HG03064 (cell line): ENCODE measurements around the gene SYDE1.
"Not testable (repeated sequence)": the region's sequence is repeated elsewhere in the genome, so short reads cannot be mapped to it uniquely, and the experiment has no call there.

Experiments used
- ATAC-seq: cut with Tn5 transposase; IDR thresholded peaks from one replicate; pipeline ENCODE4 v1.9.1; 2021; ENCODE audit warnings: low read depth; ENCODE audit not compliant: unreplicated experiment

SYDE1 gene, protein sequence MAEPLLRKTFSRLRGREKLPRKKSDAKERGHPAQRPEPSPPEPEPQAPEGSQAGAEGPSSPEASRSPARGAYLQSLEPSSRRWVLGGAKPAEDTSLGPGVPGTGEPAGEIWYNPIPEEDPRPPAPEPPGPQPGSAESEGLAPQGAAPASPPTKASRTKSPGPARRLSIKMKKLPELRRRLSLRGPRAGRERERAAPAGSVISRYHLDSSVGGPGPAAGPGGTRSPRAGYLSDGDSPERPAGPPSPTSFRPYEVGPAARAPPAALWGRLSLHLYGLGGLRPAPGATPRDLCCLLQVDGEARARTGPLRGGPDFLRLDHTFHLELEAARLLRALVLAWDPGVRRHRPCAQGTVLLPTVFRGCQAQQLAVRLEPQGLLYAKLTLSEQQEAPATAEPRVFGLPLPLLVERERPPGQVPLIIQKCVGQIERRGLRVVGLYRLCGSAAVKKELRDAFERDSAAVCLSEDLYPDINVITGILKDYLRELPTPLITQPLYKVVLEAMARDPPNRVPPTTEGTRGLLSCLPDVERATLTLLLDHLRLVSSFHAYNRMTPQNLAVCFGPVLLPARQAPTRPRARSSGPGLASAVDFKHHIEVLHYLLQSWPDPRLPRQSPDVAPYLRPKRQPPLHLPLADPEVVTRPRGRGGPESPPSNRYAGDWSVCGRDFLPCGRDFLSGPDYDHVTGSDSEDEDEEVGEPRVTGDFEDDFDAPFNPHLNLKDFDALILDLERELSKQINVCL

DNA sequence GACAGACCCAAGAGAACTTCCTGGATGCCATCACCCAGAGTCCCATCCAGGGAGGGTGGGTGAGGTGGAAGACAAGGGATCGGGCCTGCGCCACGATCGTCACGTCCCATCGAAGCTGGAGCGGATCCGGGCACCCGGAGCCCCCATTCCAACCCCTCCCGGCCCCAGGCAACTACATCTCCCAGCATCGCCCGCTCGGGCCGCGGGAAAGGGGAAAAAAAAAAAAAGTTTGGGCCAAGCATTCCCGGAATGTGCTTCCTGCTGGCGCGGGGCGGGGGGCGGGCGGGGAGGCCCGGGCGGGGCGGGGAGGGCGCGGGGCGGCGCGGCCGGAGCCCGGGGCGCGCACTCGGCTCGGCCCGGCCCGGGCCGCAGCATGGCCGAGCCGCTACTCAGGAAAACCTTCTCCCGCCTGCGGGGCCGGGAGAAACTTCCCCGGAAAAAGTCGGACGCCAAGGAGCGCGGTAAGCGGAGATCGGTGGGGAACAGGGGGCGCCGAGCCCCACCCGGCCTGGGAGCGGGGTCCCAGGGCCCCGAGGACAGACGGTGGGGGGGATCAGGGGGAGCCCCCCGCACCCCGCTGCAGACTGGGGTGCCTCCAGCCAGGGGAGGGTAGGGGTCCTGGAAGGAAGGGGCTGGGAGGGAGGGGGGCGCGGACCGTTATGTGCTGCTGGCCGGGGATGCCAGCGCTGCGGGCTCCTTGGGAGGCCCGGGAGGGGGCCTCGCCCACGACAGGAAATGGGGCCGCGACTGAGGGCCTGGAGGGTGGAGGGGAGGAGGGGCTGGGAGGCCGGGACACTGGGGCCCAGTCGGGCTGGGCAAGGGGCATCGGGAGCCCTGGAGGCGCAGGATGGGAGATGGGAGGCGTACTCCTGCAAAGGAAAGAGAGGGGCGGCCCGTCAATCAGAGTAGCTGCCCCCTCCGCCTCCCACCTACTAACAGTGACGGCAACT lies at the start of gene SYDE1:
TSS of gene SYDE1 (plus strand) at position 341 of the 950 bp plus-strand sequence. CDS start at position 374, 33 bp downstream.
- ATAC-seq, result no peak

DNA sequence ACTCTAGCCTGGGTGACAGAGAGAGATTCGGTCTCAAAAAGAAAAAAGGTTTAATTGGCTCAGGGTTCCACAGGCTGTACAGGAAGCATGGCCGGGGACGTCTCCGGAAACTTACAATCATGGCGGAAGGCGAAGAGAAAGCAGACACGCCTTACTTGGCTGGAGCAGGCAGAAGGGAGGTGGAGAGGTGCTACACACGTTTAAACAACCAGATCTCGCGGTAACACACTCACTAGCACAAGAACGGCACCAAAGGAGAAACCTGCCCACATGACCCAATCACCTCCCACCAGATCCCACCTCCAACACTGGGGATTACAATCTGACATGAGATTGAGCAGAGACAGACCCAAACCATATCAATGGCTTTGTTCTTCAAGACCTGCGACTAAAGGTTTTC lies 45.2 kb upstream of the SYDE1 start:
- ATAC-seq, result no peak

DNA sequence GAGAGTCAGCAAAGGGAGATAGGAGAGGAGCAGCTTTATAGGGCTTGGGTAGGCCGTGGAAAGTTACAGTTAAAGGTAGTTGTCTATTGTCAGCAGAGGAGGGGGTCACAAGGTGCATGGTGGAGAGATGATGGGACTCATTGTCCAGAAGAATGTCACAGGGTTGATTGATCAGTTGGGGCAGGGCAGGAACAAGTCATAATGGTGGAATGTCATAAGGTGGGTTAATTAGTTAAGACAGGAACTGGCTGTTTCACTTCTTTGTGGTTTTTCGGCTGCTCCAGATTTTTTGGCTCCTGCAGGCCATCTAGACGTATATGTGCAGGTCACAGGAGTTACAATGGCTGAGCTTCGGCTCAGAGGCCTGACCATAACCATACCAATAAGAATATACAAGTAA lies 36.8 kb upstream of the SYDE1 start:
- not testable (repeated sequence) for ATAC-seq

DNA sequence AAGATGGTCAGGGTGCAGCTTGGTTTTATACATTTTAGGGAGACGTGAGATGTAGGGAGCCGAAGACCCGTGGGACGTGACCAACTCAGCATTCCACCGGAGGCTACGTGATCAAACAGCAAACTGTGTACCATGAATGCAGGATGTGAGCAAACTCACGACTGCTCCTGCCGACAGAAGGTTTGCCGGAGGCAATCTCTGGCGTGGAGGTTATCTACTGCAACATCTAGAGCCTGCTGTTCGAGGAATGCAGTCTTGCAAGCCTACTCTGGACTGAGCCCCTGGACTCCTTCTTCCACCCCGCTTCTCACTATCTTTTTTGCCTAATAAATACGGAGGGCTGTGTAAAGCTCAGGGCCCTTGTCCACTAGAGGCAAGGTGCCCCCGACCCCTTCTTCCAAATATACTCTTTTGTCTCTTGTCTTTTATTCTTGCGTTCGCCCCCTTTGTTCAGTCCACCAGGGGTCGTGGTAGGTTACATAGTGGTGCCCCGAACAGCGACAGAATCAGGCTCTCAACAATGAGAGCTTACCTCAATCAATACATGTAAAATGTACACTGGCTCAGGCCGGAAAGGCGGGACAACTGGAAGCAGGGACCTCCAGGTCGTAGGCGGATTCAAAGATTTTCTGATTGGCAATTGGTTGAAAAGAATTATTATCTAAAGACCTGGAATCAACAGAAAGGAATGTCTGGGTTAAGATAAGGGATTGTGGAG lies 34.1 kb upstream of the SYDE1 start:
- no peak for ATAC-seq

DNA sequence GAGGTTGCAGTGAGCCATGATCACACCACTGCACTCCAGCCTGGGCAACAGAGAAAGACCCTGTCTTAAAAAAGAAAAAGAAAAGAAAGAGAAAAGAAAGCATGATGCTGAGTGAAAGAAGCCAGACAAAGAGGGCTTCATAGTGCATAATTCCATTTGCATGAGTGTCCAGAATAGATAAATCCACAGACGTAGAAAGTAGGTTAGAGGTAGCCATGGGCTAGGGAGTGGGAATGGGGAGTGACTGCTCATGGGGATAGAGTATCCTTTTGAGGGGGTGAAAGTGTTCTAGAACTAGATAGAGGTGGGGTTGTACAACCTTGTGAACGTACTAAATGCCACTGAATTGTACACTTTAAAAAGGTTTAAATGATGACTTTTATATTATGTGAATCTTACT lies 32.8 kb upstream of the SYDE1 start:
- no peak for ATAC-seq

DNA sequence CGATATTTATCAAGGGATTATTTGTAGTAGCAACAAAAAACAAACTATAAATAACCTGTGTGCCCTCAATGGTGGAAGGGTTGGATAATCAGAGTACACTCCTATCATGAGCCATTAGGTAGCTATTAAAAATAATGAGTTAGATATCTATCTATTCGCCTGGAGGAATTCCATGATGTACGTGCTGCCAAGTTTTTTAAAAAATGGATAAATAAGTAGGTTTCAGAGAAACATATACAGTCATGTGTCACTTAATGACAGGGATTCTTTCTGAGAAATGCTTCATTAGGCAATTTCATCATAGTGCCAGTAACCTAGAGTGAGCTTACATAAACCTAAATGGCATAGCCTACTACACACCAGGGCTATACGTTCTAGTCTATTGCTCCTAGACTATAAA lies 31.4 kb upstream of the SYDE1 start:
- ATAC-seq, result no peak

DNA sequence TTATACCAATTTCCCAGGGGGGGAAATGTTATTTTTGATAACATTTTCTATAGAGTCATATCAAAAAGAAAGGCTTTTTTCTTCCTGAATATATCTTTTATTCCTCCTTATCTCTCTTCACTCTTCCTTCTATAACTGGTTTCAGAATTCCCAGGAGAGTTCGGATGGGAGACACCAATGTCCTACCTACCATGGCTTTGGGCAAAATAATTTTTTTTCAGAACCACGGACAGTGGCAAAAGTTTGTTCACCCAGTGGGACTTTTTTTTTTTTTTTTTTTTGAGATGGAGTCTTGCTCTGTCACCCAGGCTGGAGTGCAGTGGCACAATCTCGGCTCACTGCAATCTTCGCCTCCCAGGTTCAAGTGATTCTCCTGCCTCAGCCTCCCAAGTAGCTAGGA lies 27.2 kb upstream of the SYDE1 start:
- ATAC-seq, result not testable (repeated sequence)

DNA sequence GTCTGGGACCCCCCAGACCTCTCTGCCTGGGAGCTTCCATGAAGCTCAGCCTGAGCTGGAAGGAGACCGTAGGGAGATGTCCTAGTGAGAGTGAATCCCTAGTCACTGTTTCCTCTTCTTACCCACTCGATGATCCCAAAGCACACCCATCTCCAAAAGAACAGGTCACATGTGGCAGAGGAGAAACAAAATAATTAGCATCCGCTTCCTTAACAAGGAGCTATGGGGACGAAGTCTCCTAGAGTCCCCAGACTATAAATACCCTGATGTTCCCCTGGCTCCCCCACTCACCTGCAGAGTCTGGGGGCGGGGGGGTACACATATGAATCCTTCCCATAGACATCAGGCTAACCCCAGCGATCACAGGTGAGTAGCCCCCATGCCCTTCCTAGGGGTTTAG lies 25.3 kb upstream of the SYDE1 start, which contains the start of gene OR1I1:
TSS of gene OR1I1 (plus strand) at position 301 of the 400 bp plus-strand sequence. CDS start 4,855 bp downstream, outside the sequence.
- no peak for ATAC-seq

DNA sequence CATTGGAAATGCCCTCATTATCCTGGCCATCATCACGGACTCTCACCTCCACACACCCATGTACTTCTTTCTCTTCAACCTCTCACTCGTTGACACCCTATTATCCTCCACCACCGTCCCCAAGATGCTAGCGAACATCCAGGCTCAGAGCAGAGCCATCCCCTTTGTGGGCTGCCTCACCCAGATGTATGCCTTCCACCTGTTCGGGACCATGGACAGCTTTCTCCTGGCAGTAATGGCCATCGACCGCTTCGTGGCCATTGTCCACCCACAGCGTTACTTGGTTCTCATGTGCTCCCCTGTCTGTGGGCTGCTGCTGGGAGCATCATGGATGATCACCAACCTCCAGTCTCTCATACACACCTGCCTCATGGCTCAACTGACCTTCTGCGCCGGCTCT lies 20.0 kb upstream of the SYDE1 start:
- no peak for ATAC-seq

DNA sequence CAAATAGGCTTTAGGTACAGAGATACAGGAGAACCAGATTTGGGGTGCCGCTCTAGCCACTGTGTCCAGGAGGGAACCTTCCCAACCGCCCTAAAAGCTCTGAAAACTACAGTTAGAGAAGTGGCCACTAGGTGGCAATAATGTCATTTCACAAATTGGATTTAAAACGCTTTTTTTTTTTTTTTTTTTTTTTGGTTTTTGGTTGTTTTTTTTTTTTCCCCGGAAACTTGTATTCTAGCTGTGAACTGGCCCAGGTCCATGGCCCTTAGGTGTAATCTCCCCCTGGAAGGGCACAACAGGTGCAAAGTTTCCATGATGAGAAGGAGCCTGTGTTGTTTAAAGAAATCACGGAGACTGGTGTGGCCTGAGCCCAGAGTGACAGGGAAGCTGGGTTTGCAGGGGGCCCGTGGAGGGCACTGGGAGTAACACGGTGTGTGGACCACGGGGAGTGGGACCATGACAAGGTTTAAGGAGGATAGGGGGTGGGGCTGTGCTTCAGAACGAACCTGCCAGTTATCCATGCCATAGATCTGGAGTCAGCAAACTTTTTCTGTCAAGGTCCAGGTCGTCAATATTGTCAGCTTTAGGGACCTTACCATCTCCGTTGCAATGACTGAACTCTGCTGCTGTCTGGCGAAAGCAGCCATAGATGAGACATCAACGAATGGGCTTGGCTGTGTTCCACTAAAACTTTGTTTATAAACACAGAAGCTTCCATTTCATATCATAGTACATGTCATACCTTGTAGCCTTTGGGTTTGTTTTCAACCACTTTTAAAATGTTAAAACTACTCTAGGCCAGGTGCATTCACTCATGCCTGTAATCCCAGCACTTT lies 15.1 kb upstream of the SYDE1 start:
- ATAC-seq, result no peak

DNA sequence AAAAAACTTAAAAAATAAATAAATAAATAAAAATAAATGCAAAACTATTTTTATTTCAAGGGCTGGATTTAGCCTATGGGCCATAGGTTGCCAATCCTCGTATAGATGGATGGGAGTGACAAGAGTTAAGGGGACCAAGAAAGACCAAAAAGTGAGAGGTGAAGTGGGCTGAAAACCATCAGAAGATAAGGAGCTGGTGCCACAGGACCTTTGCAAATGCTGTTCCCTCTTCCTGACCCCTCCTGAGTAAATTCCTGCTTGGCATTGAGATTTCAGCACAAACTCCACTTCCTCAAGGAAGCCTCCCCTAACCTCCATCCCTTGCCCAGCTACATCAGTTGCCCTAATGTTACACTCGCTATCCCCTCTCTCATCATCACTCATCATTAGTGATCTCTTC lies 14.2 kb upstream of the SYDE1 start:
- no peak for ATAC-seq

DNA sequence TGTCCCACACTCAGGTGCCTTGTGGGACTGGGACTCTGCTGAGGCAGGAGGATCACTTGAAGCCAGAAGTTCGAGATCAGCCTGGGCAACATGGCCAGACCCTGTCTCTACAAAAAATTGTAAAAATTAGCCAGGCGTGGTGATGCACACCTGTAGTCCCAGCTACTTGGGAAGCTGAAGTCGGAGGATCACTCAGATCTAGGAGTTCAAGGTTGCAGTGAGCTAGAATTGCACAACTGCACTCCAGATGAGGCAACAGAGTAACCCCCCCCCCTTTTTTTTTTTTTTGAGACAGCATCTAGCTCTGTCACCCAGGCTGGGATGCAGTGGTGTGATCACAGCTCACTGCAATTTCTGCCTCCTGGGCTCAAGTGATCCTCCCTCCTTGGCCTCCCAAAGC lies 11.0 kb upstream of the SYDE1 start:
- ATAC-seq, result no peak

DNA sequence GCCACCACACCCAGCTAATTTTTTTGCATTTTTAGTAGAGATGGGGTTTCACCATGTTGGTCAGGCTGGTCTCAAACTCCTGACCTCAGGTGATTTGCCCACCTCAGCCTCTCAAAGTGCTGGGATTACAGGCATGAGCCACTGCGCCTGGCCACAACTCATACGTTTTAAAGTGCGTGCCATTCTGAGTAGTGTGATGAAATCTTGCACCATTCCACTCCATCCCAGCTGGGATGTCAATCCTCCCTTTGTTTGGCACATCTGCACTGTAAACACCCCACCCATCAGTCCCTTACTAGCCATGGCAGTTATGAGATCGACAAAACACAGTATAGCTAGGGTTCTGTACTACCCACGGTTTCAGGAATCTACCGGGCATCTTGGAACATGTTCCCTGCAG lies 9.2 kb upstream of the SYDE1 start:
- ATAC-seq, result not testable (repeated sequence)

DNA sequence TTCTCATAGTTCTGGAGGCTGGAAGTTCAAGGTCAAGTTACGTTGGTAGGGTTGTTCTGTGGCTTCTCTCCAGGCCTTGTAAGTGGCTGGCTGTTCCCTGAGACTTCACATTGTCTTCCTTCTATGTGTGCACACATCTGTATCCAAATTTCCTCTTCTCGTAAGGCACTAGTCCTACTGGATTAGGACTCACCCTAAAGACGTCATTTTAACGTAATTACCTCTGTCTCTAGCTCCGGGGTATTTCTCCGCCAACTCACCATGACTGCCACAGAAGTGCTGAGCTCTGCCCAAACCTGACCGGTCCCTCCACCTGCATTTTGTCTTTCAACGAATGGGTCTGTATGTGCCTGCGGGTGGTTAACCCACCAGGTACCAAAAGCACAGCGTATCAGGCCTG lies 8.7 kb upstream of the SYDE1 start:
- no peak for ATAC-seq

DNA sequence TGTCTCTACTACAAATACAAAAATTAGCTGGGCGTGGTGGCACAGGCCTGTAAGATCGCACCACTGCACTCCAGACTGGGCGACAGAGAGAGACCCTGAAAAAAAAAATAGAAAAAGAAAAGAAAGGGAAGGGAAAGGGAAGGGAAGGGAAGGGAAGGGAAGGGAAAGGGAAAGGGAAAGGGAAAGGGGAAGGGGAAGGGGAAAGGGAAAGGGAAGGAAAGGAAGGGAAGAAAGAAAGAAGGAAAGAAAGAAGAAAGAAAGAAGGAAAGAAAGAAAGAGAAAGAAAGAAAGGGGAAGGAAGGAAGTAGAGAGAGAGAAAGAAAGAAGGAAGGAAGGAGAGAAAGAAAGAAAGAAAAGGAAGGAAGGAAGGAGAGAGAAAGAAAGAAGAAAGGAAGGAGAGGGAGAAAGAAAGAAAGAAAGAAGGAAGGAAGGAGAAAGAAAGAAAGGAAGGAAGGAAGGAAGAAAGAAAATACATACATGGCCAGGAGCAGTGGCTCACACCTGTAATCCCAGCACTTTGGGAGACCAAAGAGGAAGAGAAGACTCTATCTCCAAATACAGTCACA lies 8.1 kb upstream of the SYDE1 start:
- no peak for ATAC-seq

DNA sequence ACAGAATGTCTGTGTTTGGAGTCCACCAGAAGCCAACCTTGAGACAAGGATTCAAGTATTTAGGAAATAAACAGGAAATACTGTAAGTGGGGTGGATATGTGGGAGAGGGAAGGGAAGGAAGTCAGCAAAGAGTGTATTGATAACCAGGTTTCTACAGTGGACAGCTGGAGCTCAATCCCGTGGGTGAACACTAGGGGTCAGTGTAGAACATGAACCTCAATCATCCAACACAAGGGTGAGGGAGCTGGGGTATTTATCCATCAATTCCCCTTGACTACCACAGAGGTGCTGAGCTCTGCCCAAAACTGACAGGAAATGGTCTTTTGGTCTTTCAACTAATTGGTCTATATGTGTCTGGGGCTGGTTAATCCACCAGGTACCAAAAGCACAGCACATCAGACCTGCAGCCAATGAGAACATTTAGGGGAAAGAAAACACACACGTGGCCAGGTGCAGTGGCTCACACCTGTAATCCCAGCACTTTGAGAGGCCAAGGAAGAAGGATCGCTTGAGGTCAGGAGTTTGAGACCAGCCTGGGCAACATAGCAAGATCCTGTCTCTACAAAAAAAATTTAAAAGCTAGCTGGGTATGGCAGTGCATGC lies 5.6 kb upstream of the SYDE1 start:
- ATAC-seq, result no peak

DNA sequence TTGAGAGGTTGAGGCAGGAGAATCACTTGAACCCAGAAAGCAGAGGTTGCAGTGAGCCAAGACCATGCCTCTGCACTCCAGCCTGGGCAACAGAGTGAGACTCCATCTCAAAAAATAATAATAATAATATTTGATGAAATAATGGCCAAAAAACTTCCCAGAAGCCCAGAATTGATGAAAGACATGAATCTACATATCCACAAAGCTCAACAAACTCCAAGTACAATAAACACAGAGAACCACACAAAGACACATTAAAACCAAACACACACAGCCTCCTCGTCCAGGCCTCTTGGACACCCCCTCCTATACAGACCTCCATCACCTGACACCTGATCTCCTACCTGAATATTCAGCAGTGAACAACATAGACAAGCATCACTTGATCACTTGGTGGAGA lies 3.2 kb upstream of the SYDE1 start:
- no peak for ATAC-seq

DNA sequence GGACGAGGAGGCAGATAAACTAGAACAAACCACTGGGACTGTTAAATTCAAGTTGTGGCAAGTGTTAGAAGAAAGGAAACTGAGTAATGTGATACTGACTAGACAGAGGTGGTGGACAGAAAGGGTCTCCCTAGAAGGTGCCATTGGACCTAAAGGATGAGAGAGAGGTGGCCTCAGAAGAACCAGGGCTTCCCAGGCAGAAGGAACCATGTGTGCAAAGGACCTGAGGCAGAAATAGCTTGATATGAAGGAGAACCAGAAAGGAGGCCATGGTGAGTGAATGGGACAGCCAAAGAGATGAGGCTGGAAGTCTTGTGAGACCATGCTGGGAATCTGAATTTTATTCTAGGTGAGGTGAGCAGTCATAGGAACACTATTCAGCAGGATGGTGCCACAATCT lies 2.8 kb upstream of the SYDE1 start:
- ATAC-seq, result no peak

DNA sequence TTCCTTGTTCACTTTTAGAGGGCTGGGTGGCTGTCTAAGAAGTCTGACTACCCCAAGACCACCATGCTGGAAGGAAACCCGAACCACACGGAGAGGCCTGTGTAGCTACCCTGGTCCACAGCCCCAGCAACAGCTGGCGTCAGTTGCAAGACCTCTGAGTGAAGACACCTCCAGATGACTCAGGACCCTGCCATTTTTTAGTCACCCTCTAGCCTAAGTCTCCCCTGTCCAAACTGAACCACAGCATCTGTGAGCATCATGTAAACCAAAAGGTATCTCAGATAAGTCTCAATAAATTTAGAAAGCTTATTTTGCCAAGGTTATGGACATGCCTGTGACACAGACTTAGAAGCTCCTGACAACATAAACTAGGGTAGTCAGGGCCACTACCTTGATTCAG lies 2.2 kb upstream of the SYDE1 start:
- ATAC-seq, result no peak
